Epithelial cell of esophagus (primary cell): ENCODE data around the gene TCTA.

Experiments
- DNase-seq: peaks from one replicate; pipeline ENCODE4 v3.0.0; 2010; ENCODE audit warnings: low read depth
- H3K4me3 ChIP-seq: 2 replicates; pipeline ENCODE4 v1.5.1; 2011; ENCODE audit warnings: mild to moderate bottlenecking, low read length, control low read depth
- CTCF ChIP-seq: IDR thresholded peaks from 2 replicates; pipeline ENCODE4 v1.5.1; 2011; ENCODE audit warnings: low read depth, mild to moderate bottlenecking, low read length, control low read depth, inconsistent platforms; ENCODE audit not compliant: insufficient read depth; ENCODE audit errors: missing control alignments

The TCTA gene

GRCh38 chr3:49434731-49435130 is 22.5 kb downstream of the TCTA start:
- no peak for DNase-seq
- no peak for TF ChIP-seq CTCF
- no peak overlapping the region for H3K4me3 ChIP-seq

- TF ChIP-seq CTCF: no peak
- no peak overlapping the region for H3K4me3 ChIP-seq
- no peak for DNase-seq
Observed at GRCh38 chr3:49445391-49445790, 33.2 kb downstream of the TCTA start.

- no peak overlapping the region for H3K4me3 ChIP-seq
- no peak for DNase-seq
- TF ChIP-seq CTCF: no peak
Observed at GRCh38 chr3:49453621-49454020, 41.4 kb downstream of the TCTA start.

- TF ChIP-seq CTCF: peak; percentile 21
- peak; percentile 55 for DNase-seq
- no peak overlapping the region for H3K4me3 ChIP-seq
Observed at GRCh38 chr3:49454458-49454857, 42.2 kb downstream of the TCTA start.

- no peak overlapping the region for H3K4me3 ChIP-seq
- no peak for TF ChIP-seq CTCF
- DNase-seq: no peak
Observed at GRCh38 chr3:49454898-49455681, 42.9 kb downstream of the TCTA start.

- DNase-seq: no peak
- no peak overlapping the region for H3K4me3 ChIP-seq
- no peak for TF ChIP-seq CTCF
Observed at GRCh38 chr3:49456466-49456865, 44.2 kb downstream of the TCTA start.
